Occipital lobe (tissue), 2 donors: ENCODE data around the gene GCLC. TPM values are rescaled to one million over a fixed set of nuclear protein-coding genes. Genes with fewer than 3 reads are reported as not detected.
"Not testable (repeated sequence)": the region's sequence is repeated elsewhere in the genome, so short reads cannot be mapped to it uniquely, and the experiment has no call there.

ENCODE experiments used
- DNase-seq: peaks from one replicate; lab custom pipeline; 2025; lab: John Stamatoyannopoulos, UW
- total RNA-seq: library from RNA; depleted of rRNA; stranded (reverse); fragments of >200 nt; gene quantifications from one replicate; pipeline ENCODE4 v1.2.3, GENCODE V29; 2014

Gene GCLC
- 15.8 TPM for total RNA-seq

GRCh38 chr6:53544470-53545308, at the start of gene GCLC:
TSS of gene GCLC (minus strand) at chr6:53545101. CDS start at chr6:53544645, 456 bp downstream.
- peak; percentile 90 for DNase-seq

GRCh38 chr6:53594596-53594995, 49.7 kb upstream of the GCLC start:
- DNase-seq = no peak

- no peak for DNase-seq
Measured at GRCh38 chr6:53593001-53593488, 48.1 kb upstream of the GCLC start.

- DNase-seq = no peak
Measured at GRCh38 chr6:53591873-53592272, 47.0 kb upstream of the GCLC start.

- DNase-seq = no peak
Measured at GRCh38 chr6:53588816-53589509, 44.1 kb upstream of the GCLC start.

- no peak for DNase-seq
Measured at GRCh38 chr6:53587291-53587690, 42.4 kb upstream of the GCLC start.

- DNase-seq = no peak
Measured at GRCh38 chr6:53585208-53585900, 40.5 kb upstream of the GCLC start.

GRCh38 chr6:53584726-53585125, 39.8 kb upstream of the GCLC start:
- no peak for DNase-seq

GRCh38 chr6:53583451-53583850, 38.5 kb upstream of the GCLC start:
- no peak for DNase-seq

- no peak for DNase-seq
Measured at GRCh38 chr6:53582963-53583362, 38.1 kb upstream of the GCLC start.

- DNase-seq = no peak
Measured at GRCh38 chr6:53581856-53582255, 37.0 kb upstream of the GCLC start.

- DNase-seq = peak; percentile 8
Measured at GRCh38 chr6:53581173-53581773, 36.4 kb upstream of the GCLC start.

- no peak for DNase-seq
Measured at GRCh38 chr6:53579338-53579737, 34.4 kb upstream of the GCLC start.

GRCh38 chr6:53578371-53578770, 33.5 kb upstream of the GCLC start:
- no peak for DNase-seq

GRCh38 chr6:53573299-53573698, 28.4 kb upstream of the GCLC start:
- no peak for DNase-seq

GRCh38 chr6:53572379-53572778, 27.5 kb upstream of the GCLC start:
- DNase-seq = not testable (repeated sequence)

- no peak for DNase-seq
Measured at GRCh38 chr6:53568776-53569616, 24.1 kb upstream of the GCLC start.

GRCh38 chr6:53567701-53568100, 22.8 kb upstream of the GCLC start:
- DNase-seq = no peak

- DNase-seq = no peak
Measured at GRCh38 chr6:53566755-53567154, 21.9 kb upstream of the GCLC start.

- DNase-seq = no peak
Measured at GRCh38 chr6:53565886-53566285, 21.0 kb upstream of the GCLC start.
